NCI-H510A treated with DMSO at 0.1 percent for 48 hours (cell line): ENCODE measurements around the gene DDIT4.
"Not testable (repeated sequence)": the region's sequence is repeated elsewhere in the genome, so short reads cannot be mapped to it uniquely, and the experiment has no call there.

Experiments used
- DNase-seq: peaks from one replicate; lab custom pipeline; 2025; lab: John Stamatoyannopoulos, UW

Gene DDIT4

GRCh38 chr10:72249176-72249862 lies 24.4 kb upstream of the DDIT4 start:
- DNase-seq = not testable (repeated sequence)

- DNase-seq = no peak
Observed at GRCh38 chr10:72250666-72251065, 23.1 kb upstream of the DDIT4 start.

- DNase-seq = no peak
Observed at GRCh38 chr10:72251635-72252034, 22.1 kb upstream of the DDIT4 start.

GRCh38 chr10:72252972-72253371 lies 20.8 kb upstream of the DDIT4 start:
- no peak for DNase-seq

- DNase-seq = no peak
Observed at GRCh38 chr10:72253578-72253977, 20.1 kb upstream of the DDIT4 start.

GRCh38 chr10:72254813-72255568 lies 18.7 kb upstream of the DDIT4 start:
- peak; percentile 62 for DNase-seq

- DNase-seq = no peak
Observed at GRCh38 chr10:72255977-72256729, 17.6 kb upstream of the DDIT4 start.

GRCh38 chr10:72257051-72257892 lies 16.5 kb upstream of the DDIT4 start:
- no peak for DNase-seq

- DNase-seq = no peak
Observed at GRCh38 chr10:72258617-72259016, 15.1 kb upstream of the DDIT4 start.

- no peak for DNase-seq
Observed at GRCh38 chr10:72259491-72260238, 14.1 kb upstream of the DDIT4 start.

GRCh38 chr10:72260239-72260975 lies 13.3 kb upstream of the DDIT4 start:
- no peak for DNase-seq

- no peak for DNase-seq
Observed at GRCh38 chr10:72260976-72261783, 12.5 kb upstream of the DDIT4 start.

GRCh38 chr10:72261784-72262404 lies 11.8 kb upstream of the DDIT4 start:
- no peak for DNase-seq

GRCh38 chr10:72263613-72264241 lies 10.0 kb upstream of the DDIT4 start:
- DNase-seq = peak; percentile 92

GRCh38 chr10:72264536-72264935 lies 9.2 kb upstream of the DDIT4 start:
- DNase-seq = no peak

- DNase-seq = no peak
Observed at GRCh38 chr10:72265508-72265907, 8.2 kb upstream of the DDIT4 start.

GRCh38 chr10:72265990-72266865 lies 7.5 kb upstream of the DDIT4 start:
- DNase-seq = no peak

GRCh38 chr10:72267381-72267780 lies 6.3 kb upstream of the DDIT4 start:
- no peak for DNase-seq
